Amniotic stem cell (primary cell): ENCODE data around the gene PGA5.
"Not testable (repeated sequence)": the region's sequence is repeated elsewhere in the genome, so short reads cannot be mapped to it uniquely, and the experiment has no call there.

Experiments
- DNase-seq: peaks from one replicate; lab custom pipeline; 2025; lab: John Stamatoyannopoulos, UW

The PGA5 gene

GRCh38 chr11:61240875-61241274, at the start of gene PGA5:
TSS of gene PGA5 (plus strand) at chr11:61241175. CDS start at chr11:61241227, 52 bp downstream.
- DNase-seq, result not testable (repeated sequence)

- DNase-seq, result no peak
Observed at GRCh38 chr11:61193596-61193995, 47.4 kb upstream of the PGA5 start.

- no peak for DNase-seq
Observed at GRCh38 chr11:61194169-61194671, 46.8 kb upstream of the PGA5 start.

- no peak for DNase-seq
Observed at GRCh38 chr11:61194981-61195695, 45.8 kb upstream of the PGA5 start.

- no peak for DNase-seq
Observed at GRCh38 chr11:61195719-61196118, 45.3 kb upstream of the PGA5 start.

GRCh38 chr11:61198361-61198760, 42.6 kb upstream of the PGA5 start:
- DNase-seq, result no peak

GRCh38 chr11:61198948-61199523, 41.9 kb upstream of the PGA5 start:
- no peak for DNase-seq

GRCh38 chr11:61201476-61201875, 39.5 kb upstream of the PGA5 start:
- DNase-seq, result no peak

- DNase-seq, result not testable (repeated sequence)
Observed at GRCh38 chr11:61202950-61203746, 37.8 kb upstream of the PGA5 start, which contains the start of gene PGA3. TSS of gene PGA3 (plus strand) at chr11:61203515. CDS start at chr11:61203565, 50 bp downstream.

GRCh38 chr11:61203873-61204272, 37.1 kb upstream of the PGA5 start:
- DNase-seq, result not testable (repeated sequence)

- not testable (repeated sequence) for DNase-seq
Observed at GRCh38 chr11:61204502-61205059, 36.4 kb upstream of the PGA5 start.

GRCh38 chr11:61207636-61208310, 33.2 kb upstream of the PGA5 start:
- not testable (repeated sequence) for DNase-seq

GRCh38 chr11:61210629-61211028, 30.3 kb upstream of the PGA5 start:
- not testable (repeated sequence) for DNase-seq

GRCh38 chr11:61211327-61211952, 29.5 kb upstream of the PGA5 start:
- DNase-seq, result not testable (repeated sequence)

GRCh38 chr11:61212202-61212601, 28.8 kb upstream of the PGA5 start:
- not testable (repeated sequence) for DNase-seq

- not testable (repeated sequence) for DNase-seq
Observed at GRCh38 chr11:61213711-61214324, 27.2 kb upstream of the PGA5 start.

GRCh38 chr11:61218306-61218705, 22.7 kb upstream of the PGA5 start:
- not testable (repeated sequence) for DNase-seq

- not testable (repeated sequence) for DNase-seq
Observed at GRCh38 chr11:61219016-61219415, 22.0 kb upstream of the PGA5 start.

- DNase-seq, result not testable (repeated sequence)
Observed at GRCh38 chr11:61222047-61222446, 18.9 kb upstream of the PGA5 start, which contains the start of gene PGA4. TSS of gene PGA4 (plus strand) at chr11:61222347. CDS start at chr11:61222401, 54 bp downstream.

GRCh38 chr11:61222692-61223091, 18.3 kb upstream of the PGA5 start:
- not testable (repeated sequence) for DNase-seq
